Endothelial cell (in vitro differentiated cells): ENCODE data around the gene C5AR2. TPM values are rescaled to one million over a fixed set of nuclear protein-coding genes. Genes with fewer than 3 reads are reported as not detected.

ENCODE experiments used
- DNase-seq: peaks from one replicate; pipeline ENCODE4 v3.0.0; 2021; ENCODE audit warnings: low spot score
- H3K27ac Mint-ChIP-seq: one replicate; pipeline ENCODE4 v1.8.0; 2021; ENCODE audit warnings: mixed read lengths, inconsistent platforms; ENCODE audit not compliant: unreplicated experiment
- H3K27me3 Mint-ChIP-seq: one replicate; pipeline ENCODE4 v1.8.0; 2021; ENCODE audit warnings: mild to moderate bottlenecking, moderate library complexity, mixed read lengths, inconsistent platforms; ENCODE audit not compliant: unreplicated experiment
- H3K36me3 Mint-ChIP-seq: one replicate; pipeline ENCODE4 v1.8.0; 2021; ENCODE audit warnings: mild to moderate bottlenecking, low read depth, mixed read lengths, inconsistent platforms; ENCODE audit not compliant: unreplicated experiment
- H3K4me1 Mint-ChIP-seq: one replicate; pipeline ENCODE4 v1.8.0; 2021; ENCODE audit warnings: mild to moderate bottlenecking, mixed read lengths, inconsistent platforms; ENCODE audit not compliant: unreplicated experiment
- H3K4me3 Mint-ChIP-seq: one replicate; pipeline ENCODE4 v1.8.0; 2021; ENCODE audit warnings: mild to moderate bottlenecking, mixed read lengths, inconsistent platforms; ENCODE audit not compliant: unreplicated experiment
- H3K9me3 Mint-ChIP-seq: one replicate; pipeline ENCODE4 v1.8.0; 2021; ENCODE audit warnings: mixed read lengths, inconsistent platforms; ENCODE audit not compliant: unreplicated experiment
- CTCF ChIP-seq: fragments of 200-600 bp; sonication (generic); IDR thresholded peaks from one replicate; pipeline ENCODE4 v1.5.0; 2021; ENCODE audit warnings: antibody characterized with exemption; ENCODE audit not compliant: unreplicated experiment
- total RNA-seq: library from RNA; stranded (reverse); fragmentation: NEBNext Ultra II Directional; extraction: Animal tissue kit (Norgen Biotek cat#: 25700); gene quantifications from one replicate; pipeline ENCODE4 v1.2.1, GENCODE V29; 2021; ENCODE audit not compliant: unreplicated experiment

C5AR2 gene
- total RNA-seq, 1 donor from 2014 or later = 0.59 TPM

GRCh38 chr19:47377208-47377701, 45.3 kb downstream of the C5AR2 start:
- no peak for DNase-seq
- no peaks in the 10 kb centered on the region for H3K4me1 Mint-ChIP-seq
- H3K36me3 Mint-ChIP-seq = peaks cover 34% of the 10 kb centered on the region
- TF ChIP-seq CTCF = no peak
- H3K4me3 Mint-ChIP-seq = peak overlapping the region; percentile 47
- H3K27me3 Mint-ChIP-seq = peaks cover 1% of the 10 kb centered on the region
- H3K27ac Mint-ChIP-seq = no peak overlapping the region
- H3K9me3 Mint-ChIP-seq = no peaks in the 10 kb centered on the region

GRCh38 chr19:47377801-47378200, 45.8 kb downstream of the C5AR2 start:
- no peak overlapping the region for H3K27ac Mint-ChIP-seq
- peak overlapping the region; percentile 47 for H3K4me3 Mint-ChIP-seq
- TF ChIP-seq CTCF = no peak
- H3K27me3 Mint-ChIP-seq = peaks cover 1% of the 10 kb centered on the region
- H3K9me3 Mint-ChIP-seq = no peaks in the 10 kb centered on the region
- no peaks in the 10 kb centered on the region for H3K4me1 Mint-ChIP-seq
- H3K36me3 Mint-ChIP-seq = peaks cover 34% of the 10 kb centered on the region
- no peak for DNase-seq

GRCh38 chr19:47378246-47378645, 46.3 kb downstream of the C5AR2 start:
- TF ChIP-seq CTCF = no peak
- H3K9me3 Mint-ChIP-seq = no peaks in the 10 kb centered on the region
- no peak overlapping the region for H3K4me3 Mint-ChIP-seq
- peaks cover 3% of the 10 kb centered on the region for H3K27me3 Mint-ChIP-seq
- no peak overlapping the region for H3K27ac Mint-ChIP-seq
- no peaks in the 10 kb centered on the region for H3K4me1 Mint-ChIP-seq
- H3K36me3 Mint-ChIP-seq = peaks cover 36% of the 10 kb centered on the region
- no peak for DNase-seq

- Mint-ChIP-seq H3K4me1 (no peaks in the 10 kb centered on the region), H3K4me3 (no peak overlapping the region), H3K9me3 (no peaks in the 10 kb centered on the region), H3K27me3 (peaks cover 3% of the 10 kb centered on the region), H3K36me3 (peaks cover 32% of the 10 kb centered on the region), H3K27ac (no peak overlapping the region)
- no peak for DNase-seq
- TF ChIP-seq CTCF = no peak
Measured at GRCh38 chr19:47379381-47379938, 47.5 kb downstream of the C5AR2 start.

GRCh38 chr19:47380559-47380958, 48.6 kb downstream of the C5AR2 start:
- Mint-ChIP-seq H3K27me3 (peaks cover 3% of the 10 kb centered on the region), H3K36me3 (peaks cover 28% of the 10 kb centered on the region), H3K4me1 (no peaks in the 10 kb centered on the region), H3K4me3 (no peak overlapping the region), H3K27ac (no peak overlapping the region), H3K9me3 (no peaks in the 10 kb centered on the region)
- no peak for DNase-seq
- no peak for TF ChIP-seq CTCF
